Tibial nerve (tissue), 4 donors: ENCODE data around the gene OAT.

ENCODE experiments used
- EP300 ChIP-seq, 2 donors: sonication (generic); formaldehyde crosslinking; IDR thresholded peaks; one replicate each; pipeline ENCODE4 v1.6.1; 2017; ENCODE audit warnings: antibody characterized with exemption in 2 of 2, mild to moderate bottlenecking in 1 of 2
- POLR2A ChIP-seq, 2 donors: fragments of 450-650 bp; IDR thresholded peaks; one replicate each; pipeline ENCODE4 v1.6.1; 2017; ENCODE audit warnings: antibody characterized with exemption in 2 of 2, mild to moderate bottlenecking in 2 of 2, moderate library complexity in 2 of 2
- TF ChIP-seq, protein P1 (sequence below), 5 experiments: fragments of 200-600 bp in 3 of 5; fragments of 450-650 bp in 2 of 5; sonication (generic) in 3 of 5; IDR thresholded peaks; one replicate each; pipeline ENCODE4 v1.5.1; 2016 to 2019; ENCODE audit warnings: antibody characterized with exemption in 5 of 5, mild to moderate bottlenecking in 3 of 5, moderate library complexity in 2 of 5

DNA sequence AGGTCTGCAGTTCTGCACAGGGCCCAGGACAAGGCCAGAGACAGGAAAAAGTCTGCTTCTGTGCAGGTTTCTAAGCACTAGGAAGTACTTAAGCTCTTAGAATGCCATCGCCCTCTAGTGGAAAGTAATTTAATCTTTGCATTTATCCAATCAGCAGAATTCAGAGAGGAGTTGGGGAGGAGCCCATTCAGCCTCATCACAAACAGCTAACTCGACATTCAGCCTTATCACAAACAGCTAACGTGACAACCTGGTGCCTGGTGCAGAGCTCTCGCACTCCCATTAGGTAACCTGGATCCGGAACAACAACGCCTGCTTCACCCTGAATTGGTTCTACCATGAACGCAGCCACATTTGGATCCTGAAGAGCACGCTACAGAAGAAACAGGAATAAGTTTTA lies 15.2 kb downstream of the OAT start:
- TF ChIP-seq, protein P1, sequence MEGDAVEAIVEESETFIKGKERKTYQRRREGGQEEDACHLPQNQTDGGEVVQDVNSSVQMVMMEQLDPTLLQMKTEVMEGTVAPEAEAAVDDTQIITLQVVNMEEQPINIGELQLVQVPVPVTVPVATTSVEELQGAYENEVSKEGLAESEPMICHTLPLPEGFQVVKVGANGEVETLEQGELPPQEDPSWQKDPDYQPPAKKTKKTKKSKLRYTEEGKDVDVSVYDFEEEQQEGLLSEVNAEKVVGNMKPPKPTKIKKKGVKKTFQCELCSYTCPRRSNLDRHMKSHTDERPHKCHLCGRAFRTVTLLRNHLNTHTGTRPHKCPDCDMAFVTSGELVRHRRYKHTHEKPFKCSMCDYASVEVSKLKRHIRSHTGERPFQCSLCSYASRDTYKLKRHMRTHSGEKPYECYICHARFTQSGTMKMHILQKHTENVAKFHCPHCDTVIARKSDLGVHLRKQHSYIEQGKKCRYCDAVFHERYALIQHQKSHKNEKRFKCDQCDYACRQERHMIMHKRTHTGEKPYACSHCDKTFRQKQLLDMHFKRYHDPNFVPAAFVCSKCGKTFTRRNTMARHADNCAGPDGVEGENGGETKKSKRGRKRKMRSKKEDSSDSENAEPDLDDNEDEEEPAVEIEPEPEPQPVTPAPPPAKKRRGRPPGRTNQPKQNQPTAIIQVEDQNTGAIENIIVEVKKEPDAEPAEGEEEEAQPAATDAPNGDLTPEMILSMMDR (IDR thresholded peaks at IDR 0.05) = peak; percentile 40 to 62 (median 44)
- TF ChIP-seq POLR2A (IDR thresholded peaks at IDR 0.05) (no peak), EP300 (IDR thresholded peaks at IDR 0.05) (no peak)
